Stimulated activated CD4-positive, alpha-beta T cell treated with anti-CD3 and anti-CD28 coated beads, TNF-alpha, amount 100 ng/mL, for 4 hours (primary cell): Measurements from ENCODE around the gene C9orf78.

Experiments
- DNase-seq, 3 experiments: peaks; one replicate each; pipeline ENCODE4 v3.0.0-alpha.2; 2020; ENCODE audit warnings: low read depth in 3 of 3

The C9orf78 gene

DNA sequence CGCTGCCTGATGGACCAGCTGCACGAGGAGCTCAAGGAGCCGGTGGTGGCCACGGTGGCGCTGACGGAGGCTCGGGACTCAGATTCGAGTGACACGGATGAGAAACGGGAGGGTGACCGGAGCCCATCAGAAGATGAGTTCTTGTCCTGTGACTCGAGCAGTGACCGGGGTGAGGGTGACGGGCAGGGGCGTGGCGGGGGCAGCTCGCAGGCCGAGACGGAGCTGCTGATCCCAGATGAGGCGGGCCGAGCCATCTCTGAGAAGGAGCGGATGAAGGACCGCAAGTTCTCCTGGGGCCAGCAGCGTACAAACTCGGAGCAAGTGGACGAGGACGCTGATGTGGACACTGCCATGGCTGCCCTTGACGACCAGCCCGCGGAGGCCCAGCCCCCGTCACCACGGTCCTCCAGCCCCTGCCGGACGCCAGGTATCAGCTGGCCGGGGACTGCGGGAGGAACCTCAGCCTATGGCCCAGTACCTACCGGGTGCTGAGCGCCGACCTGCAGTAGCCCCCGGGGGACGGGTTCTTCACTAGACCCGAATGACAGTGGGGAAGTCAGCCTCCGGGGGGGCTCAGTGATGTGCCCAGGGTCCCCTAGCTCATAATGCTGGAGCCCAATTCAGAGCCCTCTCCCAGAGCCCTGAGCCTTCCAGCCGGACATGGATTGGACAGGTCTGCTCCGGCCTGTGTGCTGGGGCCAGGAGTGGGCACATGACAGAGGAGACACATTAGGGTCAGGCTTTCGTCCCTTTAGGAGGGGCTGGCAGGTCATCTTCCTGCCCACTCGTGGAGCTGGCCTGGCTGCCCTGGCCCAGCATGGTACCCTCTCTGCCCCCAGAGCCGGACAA, 33.2 kb upstream of the C9orf78 start:
- DNase-seq: no peak

DNA sequence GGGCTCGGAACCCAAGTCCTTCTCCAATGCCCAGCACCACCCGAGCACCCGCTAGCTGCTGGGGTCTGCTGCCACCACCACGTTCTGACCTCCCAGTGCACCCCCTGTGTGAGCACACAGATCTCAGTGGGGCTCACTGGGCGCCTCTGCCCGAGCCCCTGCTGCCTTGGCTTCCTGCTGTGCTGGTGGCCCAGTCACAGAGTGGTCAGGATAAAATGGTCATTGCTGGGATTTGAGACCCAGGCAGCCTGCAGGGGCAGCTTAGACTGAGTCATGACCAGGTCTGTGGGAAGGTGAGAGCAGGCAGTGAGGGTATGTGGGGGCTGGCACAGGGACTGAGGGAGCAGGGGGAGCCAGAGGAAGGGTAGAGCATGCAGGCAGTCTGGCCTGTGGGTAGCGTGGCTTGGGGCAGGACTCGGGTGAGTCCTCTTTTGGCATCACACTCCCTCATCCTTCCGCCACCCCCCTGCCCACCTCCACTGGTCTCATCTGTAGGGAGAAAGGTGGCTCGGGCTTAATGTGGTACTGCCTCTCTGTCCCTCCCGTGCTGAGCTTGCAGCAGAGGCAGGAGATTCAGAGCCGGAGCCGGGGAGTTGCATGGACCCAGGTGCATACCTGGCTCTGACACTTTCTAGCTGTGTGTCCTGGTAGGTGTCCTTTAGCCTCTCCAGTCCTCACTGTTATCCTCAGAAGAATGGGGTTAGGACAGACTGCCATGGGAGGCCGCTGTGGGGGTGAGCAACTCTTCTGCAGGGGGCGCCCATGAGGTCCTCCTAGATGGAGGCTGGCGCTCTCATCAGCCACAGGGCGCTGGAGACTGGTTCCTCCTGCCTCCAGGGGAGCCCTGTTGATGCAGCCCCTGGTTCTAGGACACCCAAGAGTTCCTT, 32.3 kb upstream of the C9orf78 start:
- no peak for DNase-seq

DNA sequence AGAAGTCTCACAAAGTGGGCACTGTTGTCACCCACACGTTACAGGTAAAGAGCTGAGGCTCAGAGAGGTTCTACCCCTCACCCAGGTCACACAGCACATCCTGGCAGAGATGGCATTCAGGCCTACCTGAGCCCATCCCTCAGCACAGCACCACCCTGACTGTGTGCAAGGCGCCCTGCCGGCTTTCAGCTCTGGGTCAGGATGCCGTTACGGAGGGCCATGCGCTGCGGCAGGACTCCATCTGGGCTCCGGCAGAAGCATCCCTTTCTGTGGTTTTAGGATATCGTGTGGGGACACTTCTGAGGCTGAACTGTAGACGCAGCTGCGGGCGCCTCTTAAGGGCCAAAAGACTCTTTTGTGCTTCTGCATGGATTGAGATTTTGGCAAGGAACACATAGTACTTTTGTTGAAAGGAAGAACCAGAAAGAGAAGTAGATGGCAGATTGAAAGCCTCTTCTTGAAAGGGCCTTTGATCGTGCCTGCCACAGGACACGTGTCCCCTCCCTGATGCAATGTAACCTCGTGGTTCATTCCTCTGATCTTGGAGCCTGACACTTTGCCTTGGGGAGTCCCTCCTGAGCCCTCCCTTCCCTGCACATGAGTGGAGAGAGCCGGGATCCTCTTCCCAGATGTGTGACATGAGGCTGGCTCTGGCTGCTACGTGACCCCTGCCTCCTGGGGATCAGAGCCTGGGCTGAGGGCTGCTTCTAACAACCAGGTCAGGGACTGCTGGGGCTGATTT, 31.5 kb upstream of the C9orf78 start:
- DNase-seq: peak in 1 of 3 experiments; percentile 36

DNA sequence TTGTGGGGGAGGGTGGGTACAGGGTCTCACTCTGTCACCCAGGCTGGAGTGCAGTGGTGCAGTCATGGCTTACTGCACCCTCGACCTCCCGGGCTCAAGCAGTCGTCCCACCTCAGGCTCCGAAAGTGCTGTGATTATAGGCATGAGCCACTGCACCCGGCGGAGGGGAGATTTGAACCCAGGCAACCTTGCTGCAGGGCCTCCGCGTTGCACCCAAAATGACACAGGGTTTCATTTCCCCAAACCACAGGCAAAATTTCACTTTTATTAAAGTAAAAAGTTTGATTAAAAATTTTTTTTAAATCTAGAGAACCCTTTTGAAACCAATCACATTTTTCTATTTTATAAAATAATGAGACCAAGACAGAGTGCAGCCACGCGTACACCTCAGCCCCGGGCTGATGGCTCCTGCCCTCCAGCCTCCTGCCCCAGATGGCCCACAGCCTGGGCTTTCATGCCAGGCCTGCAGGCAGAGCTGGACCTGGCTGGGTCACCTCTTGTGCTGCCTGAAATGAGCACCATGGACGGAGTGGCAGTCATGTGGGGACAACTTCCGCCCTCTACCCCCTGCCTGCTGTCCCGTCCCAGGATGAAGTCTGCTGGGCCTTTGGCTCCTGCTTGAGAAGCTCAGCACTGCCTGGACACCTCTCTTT, 30.7 kb upstream of the C9orf78 start:
- DNase-seq: no peak

GRCh38 chr9:129864991-129865647, 30.0 kb upstream of the C9orf78 start:
- no peak for DNase-seq

DNA sequence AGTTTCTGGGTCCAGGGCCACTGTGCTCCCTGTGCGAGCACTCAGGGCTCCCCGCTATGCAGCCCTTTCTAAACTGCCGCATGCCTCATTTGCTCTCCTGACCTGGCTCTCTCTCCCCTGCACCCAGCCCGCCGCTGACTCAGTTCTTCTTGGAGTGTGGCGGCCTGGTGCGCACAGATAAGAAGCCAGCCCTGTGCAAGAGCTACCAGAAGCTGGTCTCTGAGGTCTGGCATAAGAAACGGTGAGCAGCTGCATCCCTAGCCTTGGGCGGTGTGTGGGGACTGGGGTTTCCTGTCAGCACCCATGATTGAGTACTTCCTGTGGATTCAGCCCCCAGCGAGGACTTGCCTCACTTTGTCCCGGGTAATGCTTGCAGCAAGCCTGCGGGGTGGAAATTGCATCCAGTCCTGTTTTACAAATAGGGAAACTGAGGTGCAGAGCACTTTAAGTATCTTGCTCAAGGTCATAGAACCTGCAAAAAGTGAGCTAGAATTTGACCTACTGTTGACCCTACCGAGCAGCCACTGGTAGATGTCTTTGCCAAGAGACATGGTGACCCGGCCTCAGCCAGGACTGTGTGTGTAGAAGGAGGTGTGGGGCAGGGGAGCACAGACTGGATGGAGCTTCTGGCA, 28.1 kb upstream of the C9orf78 start:
- peak in 1 of 3 experiments; percentile 43 for DNase-seq

GRCh38 chr9:129861447-129861827, 26.4 kb upstream of the C9orf78 start:
- DNase-seq: no peak

- DNase-seq: no peak
Observed at GRCh38 chr9:129860653-129861446, 25.8 kb upstream of the C9orf78 start.

DNA sequence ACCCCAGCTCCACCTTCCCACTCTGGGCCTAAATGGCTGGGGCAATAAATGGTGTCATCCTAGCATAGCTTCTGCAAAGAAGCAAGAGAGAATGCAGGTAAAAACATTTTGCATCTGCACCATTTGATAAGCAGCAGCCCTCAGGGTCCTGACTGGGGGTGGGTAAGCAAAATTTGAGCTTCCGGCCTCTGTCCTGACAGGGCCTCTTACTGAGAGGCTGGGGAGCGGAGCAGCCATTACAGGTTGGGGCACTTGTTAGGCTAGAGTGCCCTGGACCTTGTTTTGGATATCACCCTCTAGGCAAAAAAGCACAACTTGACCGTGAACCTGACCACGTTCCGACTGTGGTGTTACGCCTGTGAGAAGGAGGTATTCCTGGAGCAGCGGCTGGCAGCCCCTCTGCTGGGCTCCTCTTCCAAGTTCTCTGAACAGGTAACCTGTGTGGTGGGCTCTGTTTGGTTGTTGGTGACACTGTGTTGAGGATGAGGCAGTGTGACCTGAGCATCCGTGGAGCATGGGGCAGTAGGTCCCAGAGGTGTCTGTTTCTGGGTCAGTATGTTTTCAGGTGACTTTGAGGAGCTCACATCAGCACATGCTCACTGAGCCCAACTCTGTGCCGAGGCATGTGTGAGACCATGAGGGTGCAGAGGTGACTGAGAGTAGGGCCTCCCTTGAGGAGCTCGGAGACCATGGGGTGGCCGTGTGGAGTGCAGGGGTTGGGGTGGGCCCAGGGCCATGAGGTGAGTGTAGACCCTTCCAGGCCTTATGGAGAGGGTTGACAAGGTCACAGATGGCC, 23.3 kb upstream of the C9orf78 start:
- DNase-seq: no peak

DNA sequence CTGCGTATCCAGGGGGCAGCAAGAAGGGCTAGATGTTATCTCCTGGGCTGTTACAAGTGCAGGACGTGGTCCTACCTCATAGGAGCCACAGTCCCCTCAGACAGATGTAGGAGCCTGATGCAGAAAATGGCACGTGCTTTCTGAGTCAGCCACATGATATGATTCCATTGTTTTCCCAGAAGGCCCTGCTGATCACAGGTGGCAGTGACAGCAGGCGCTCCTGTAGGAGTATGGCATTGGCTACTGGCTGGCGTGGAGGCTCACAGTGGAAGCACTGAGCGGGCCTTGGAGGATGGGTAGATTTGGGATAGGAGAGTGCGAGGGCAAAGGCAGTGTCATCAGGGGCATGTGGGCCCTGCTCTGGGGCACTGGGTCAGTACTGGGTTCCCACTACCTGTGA, 22.1 kb upstream of the C9orf78 start:
- no peak for DNase-seq

- DNase-seq: no peak
Observed at GRCh38 chr9:129854588-129855110, 19.6 kb upstream of the C9orf78 start.

GRCh38 chr9:129853614-129854013, 18.5 kb upstream of the C9orf78 start:
- DNase-seq: no peak

DNA sequence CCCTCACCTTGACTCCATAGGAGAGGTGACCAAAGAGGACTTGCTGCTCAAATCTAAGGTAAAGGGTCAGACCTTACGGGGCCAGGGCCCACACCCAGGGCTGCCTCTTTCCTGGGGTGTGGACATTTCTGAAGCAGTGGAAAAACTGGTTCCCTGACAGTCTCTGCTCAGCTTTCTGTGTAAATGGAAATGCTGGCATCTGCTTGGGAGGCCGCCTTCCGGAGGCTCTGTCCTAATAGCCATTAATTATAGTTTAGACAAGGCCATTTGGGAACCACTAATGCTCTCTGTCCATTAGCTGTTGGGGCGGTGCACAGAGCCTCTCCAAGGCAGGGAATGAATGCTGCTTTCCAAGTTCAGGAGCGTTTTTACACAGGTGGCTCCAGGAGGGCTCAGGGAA, 17.5 kb upstream of the C9orf78 start:
- no peak for DNase-seq

DNA sequence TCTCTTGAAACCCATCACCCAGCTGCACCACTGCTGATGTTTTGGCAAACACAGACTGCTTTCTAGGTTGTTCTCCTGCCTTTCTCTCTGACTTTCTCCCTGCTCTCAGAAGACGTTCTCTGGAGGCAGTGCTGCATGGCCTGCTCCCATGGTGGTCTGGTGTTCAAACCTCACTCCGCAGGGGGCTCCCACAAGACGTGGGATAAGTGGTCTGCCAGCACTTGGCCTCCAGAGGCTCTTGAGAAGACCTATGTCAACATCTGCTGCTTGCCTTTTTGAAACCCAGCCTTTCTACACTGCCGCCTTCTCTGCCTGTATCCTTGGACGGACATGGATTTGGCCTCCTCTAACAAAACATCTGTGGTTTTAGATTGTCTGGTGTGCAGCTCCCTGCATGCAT, 16.7 kb upstream of the C9orf78 start:
- DNase-seq: no peak

GRCh38 chr9:129850821-129851550, 15.9 kb upstream of the C9orf78 start:
- no peak for DNase-seq

DNA sequence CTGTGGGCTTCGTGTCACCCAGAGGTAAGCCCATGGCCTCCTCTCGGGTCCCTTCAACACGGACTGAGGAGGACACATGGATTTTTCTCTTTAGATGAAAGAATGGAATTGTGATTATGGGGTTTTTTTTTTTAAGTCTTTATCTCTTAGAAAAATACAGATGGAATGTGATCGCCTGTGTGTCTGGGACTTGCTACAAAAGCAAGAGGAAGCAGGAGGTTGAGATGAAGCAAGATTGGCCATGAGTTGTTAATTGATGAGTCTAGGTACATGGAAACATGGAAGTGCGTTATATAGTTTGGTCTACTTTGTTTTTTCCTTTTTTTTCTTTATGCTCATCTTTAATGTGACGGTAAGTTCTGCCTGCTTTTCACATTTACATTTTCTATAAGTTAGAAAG, 14.8 kb upstream of the C9orf78 start:
- DNase-seq: no peak

GRCh38 chr9:129848712-129849441, 13.8 kb upstream of the C9orf78 start:
- no peak for DNase-seq
